ENCODE results near the gene BCAS3.
"Not testable (repeated sequence)": the region's sequence is repeated elsewhere in the genome, so short reads cannot be mapped to it uniquely, and the experiment has no call there.

BCAS3 gene

GRCh38 chr17:60933739-60934138, 256.1 kb downstream of the BCAS3 start:
- no peak for DNase-seq (ENCODE audit: low read depth in 2 of 2)

DNA sequence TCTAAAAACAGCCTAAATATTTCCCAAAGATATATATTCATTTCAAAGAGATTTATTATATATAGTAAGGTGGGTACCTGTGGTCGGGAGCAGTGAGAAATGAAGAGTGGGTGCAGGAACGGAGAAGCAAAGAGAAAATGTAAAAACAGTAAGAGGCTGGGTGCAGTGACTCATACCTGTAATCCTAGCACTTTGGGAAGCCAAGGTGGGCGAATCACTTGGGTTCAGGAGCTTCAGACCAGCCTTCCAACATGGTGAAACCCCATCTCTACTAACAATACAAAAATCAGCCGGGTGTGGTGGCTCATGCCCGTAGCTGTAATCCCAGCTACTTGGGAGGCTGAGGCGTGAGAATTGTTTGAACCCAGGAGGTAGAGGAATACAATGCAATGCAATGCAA, 257.1 kb downstream of the BCAS3 start:
- no peak for DNase-seq (ENCODE audit: low read depth in 2 of 2)

DNA sequence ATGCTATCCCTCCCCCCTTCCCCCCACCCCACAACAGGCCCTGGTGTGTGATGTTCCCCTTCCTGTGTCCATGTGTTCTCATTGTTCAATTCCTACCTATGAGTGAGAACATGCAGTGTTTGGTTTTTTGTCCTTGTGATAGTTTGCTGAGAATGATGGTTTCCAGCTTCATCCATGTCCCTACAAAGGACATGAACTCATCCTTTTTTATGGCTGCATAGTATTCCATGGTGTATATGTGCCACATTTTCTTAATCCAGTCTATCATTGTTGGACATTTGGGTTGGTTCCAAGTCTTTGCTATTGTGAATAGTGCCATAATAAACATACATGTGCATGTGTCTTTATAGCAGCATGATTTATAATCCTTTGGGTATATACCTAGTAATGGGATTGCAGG, 258.3 kb downstream of the BCAS3 start:
- DNase-seq (ENCODE audit: low read depth in 2 of 2): not testable (repeated sequence)

DNA sequence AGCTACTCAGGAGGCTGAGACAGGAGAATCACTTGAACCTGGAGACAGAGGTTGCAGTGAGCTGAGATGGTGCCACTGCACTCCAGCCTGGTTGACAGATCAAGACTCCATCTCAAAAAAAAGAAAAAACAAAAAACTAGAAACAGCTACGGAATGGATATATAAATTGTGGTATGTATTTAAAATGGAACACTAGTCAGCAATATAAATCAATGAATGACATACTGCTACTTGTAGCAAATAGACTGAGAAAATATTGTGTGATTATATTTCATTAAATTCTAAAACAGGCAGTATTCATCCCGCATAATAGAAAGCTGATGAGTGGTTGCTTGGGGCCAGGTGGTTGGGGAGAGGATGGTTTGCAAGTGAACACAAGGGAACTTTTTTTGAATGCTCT, 261.7 kb downstream of the BCAS3 start:
- no peak for DNase-seq (ENCODE audit: low read depth in 2 of 2)

DNA sequence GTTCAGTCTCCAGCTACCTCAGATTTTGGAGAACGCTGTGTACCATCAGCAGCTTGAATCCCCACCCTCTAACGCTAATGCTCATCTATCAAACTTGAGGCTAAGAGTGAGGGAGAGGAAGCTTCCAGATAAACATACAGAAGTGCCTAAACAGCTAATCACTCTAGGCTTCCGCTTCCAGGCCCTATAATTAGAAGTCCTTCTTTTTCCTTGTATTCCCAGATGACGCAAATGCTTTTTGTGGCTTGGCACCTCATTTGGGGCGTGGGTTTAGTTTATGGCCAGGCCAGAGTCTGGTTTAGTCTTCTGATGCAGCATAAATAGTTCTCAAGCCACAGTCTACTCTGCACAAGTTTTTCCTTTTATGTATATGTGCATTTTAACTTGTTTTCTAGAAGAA, 263.4 kb downstream of the BCAS3 start:
- DNase-seq (ENCODE audit: low read depth in 2 of 2): no peak

- DNase-seq (ENCODE audit: low read depth in 2 of 2): no peak
These were observed 263.9 kb downstream of the BCAS3 start for GRCh38 chr17:60941571-60941970.

- DNase-seq (ENCODE audit: low read depth in 2 of 2): no peak
These were observed 267.1 kb downstream of the BCAS3 start for GRCh38 chr17:60944751-60945150.

- no peak for DNase-seq (ENCODE audit: low read depth in 2 of 2)
These were observed 269.4 kb downstream of the BCAS3 start for GRCh38 chr17:60947100-60947499.

GRCh38 chr17:60947543-60947942, 269.9 kb downstream of the BCAS3 start:
- DNase-seq (ENCODE audit: low read depth in 2 of 2): no peak

DNA sequence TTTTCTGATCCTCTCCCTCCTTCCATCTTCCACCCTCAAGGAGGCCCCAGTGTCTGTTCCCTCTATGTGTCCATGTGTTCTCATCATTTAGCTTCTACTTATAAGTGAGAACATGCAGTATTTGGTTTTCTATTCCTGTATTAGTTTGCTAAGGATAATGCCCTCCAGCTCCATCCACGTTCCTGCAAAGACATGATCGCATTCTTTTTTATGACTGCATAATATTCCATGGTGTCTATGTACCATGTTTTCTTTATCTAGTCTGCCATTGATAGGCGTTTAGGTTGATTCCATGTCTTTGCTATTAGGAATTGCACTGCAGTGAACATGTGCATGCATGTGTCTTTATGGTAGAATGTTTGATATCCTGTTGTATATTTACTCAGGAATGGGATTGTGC, 275.1 kb downstream of the BCAS3 start:
- DNase-seq (ENCODE audit: low read depth in 2 of 2): no peak

GRCh38 chr17:60959011-60959410, 281.4 kb downstream of the BCAS3 start:
- DNase-seq (ENCODE audit: low read depth in 2 of 2): no peak

GRCh38 chr17:60959696-60960095, 282.0 kb downstream of the BCAS3 start:
- DNase-seq (ENCODE audit: low read depth in 2 of 2): no peak

GRCh38 chr17:60960398-60961065, 282.9 kb downstream of the BCAS3 start:
- DNase-seq (ENCODE audit: low read depth in 2 of 2): no peak

DNA sequence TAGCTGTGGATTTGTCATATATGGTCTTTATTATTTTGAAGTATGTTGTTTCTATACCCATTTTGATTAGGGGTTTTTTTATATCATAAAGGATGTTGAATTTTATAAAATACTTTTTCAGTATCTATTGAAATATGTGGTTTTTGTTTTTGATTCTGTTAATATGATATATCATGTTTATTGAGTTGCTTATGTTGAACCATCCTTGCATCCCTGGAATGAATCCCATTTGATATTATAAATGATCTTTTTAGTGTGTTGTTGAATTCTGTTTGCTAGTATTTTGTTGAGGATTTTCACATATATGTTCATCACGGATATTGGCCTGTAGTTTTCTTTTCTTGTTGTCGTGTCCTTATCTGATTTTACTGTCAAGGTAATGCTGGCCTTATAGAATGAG, 286.5 kb downstream of the BCAS3 start:
- no peak for DNase-seq (ENCODE audit: low read depth in 2 of 2)

GRCh38 chr17:60968266-60968665, 290.6 kb downstream of the BCAS3 start:
- no peak for DNase-seq (ENCODE audit: low read depth in 2 of 2)

DNA sequence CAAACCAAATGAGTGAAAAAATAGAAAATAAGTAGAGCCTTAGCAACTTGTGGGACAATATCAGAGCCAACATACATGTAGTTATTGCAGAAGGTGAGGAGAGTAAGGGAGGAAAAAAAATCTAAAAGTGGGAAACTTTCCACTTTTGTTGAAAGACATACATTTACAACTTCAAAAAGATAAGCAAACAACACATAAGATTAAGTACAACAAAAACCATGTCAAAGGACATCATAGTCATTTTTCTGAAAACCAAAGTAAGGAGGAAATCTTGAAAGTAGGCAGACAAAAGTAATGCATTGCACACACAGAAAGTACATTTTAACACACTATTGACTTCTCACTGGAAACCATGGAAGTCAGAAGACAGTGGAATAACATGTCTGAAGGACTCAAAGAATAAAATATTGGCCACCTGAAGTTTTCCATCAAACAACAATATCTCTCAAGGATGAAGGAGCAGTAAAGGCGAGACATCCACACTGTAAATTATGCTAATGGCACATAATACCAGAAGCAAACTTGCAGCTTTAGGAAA, 291.9 kb downstream of the BCAS3 start:
- DNase-seq (ENCODE audit: low read depth in 2 of 2): no peak

DNA sequence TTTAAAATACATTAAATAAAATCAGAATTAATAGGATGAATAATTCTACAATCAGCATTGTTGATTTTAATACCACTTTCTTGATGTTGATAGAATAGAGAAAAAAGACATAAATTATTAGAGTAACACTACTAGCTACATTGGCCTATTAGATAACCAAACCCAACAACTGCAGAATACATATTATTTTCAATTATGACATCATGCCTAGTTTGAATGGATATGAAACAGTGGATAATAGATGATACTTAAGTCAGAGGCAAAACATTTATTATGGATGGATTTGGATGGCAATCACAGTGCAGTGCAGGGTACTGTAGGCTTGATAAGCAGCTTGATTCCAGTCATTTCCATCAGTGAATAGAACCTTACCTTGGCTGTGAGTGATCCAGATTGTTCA, 293.1 kb downstream of the BCAS3 start:
- DNase-seq (ENCODE audit: low read depth in 2 of 2): no peak

DNA sequence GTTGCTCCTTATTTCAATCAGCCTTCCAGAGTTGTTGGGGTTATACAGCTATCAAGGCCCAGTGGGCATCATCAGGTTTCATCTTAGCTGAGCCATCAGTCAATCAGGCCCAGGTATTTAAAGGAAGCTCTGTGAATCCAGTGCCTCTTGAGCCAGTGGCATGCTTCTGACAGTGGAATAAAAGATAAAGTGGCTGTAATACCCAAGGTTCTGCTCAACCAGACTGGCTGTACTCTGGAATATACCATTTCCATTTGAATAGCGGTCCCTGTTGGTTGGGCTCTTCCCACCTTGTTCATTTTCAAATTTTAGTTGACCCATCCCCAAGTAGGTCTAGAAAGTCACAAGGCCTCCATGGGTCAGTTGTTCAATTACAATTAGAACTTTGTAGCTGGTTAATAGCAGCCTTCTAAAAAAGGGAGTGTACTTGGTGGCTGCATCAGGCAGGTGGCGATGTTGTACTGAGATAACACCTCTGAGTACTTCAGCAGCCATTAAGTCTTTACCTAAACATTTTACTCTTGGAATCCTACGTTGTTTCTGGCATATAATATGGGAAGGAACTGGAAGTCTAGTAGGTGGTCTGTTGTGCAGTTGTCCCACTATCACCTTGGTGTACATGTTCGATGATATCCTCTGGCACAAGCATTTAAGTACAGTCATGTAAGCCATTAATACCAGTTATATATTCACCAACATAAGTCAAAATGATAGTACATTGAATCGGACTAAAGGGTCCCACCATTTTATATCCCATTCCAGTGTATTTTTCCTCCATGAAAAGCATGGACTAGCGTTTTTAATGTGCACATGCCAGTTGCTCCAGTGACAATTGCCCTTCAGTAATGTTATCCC, 294.1 kb downstream of the BCAS3 start:
- DNase-seq (ENCODE audit: low read depth in 2 of 2): no peak

DNA sequence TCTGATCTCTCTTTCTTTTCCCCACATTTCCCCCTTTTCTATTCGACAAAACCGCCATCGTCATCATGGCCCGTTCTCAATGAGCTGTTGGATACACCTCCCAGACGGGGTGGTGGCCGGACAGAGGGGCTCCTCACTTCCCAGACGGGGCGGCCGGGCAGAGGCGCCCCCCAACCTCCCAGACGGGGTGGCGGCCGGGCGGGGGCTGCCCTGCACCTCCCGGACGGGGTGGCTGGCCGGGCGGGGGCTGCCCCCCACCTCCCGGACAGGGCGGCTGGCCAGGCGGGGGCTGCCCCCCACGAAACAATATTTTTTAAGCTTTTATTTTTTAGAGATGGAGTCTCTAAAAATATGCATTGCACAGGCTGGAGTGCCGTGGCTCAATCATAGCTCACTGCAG, 299.2 kb downstream of the BCAS3 start:
- not testable (repeated sequence) for DNase-seq (ENCODE audit: low read depth in 2 of 2)

GRCh38 chr17:60989379-60989778, 311.7 kb downstream of the BCAS3 start:
- DNase-seq (ENCODE audit: low read depth in 2 of 2): no peak

GRCh38 chr17:60989846-60990245, 312.2 kb downstream of the BCAS3 start:
- no peak for DNase-seq (ENCODE audit: low read depth in 2 of 2)

DNA sequence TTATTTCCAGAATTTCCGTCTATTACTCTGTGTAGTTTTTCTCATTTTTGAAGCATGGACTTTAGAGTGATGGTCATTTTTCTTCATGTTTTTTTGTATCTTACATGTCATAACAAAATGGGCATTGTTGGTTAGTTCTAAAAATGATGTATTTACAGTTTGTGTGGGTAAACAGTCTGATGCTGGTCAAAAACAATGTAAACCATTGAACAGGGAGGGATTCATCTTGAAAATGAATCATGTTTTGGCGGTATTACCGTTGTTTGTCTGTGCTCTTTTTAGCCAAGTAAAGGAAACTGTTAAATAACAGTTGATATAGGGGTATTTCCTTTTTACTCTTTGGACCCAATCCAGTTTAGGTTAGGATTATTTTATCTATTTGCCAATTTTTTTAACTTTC, 315.8 kb downstream of the BCAS3 start:
- DNase-seq (ENCODE audit: low read depth in 2 of 2): no peak

GRCh38 chr17:60995680-60996079, 318.0 kb downstream of the BCAS3 start:
- DNase-seq (ENCODE audit: low read depth in 2 of 2): no peak
